GM19395 (cell line): Measurements from ENCODE around the gene MITF.
A peak's percentile ranks its signal among the peaks of the same experiment; 100 is the strongest.

Experiments
- ATAC-seq: cut with Tn5 transposase; IDR thresholded peaks from one replicate; pipeline ENCODE4 v1.9.1; 2021; ENCODE audit warnings: mild to moderate bottlenecking, moderate library complexity; ENCODE audit not compliant: unreplicated experiment

The MITF gene

GRCh38 chr3:69752241-69752640 lies 13.0 kb downstream of the MITF start:
- no peak for ATAC-seq

- no peak for ATAC-seq
These were observed 14.0 kb downstream of the MITF start for GRCh38 chr3:69753179-69753775.

- ATAC-seq, result no peak
These were observed 16.5 kb downstream of the MITF start for GRCh38 chr3:69755795-69756194.

GRCh38 chr3:69761896-69762767 lies 22.9 kb downstream of the MITF start:
- peak; percentile 86 for ATAC-seq

GRCh38 chr3:69762768-69763229 lies 23.5 kb downstream of the MITF start:
- ATAC-seq, result peak; percentile 7

GRCh38 chr3:69763458-69763857 lies 24.2 kb downstream of the MITF start:
- ATAC-seq, result no peak

- ATAC-seq, result peak; percentile 46
These were observed 25.0 kb downstream of the MITF start for GRCh38 chr3:69764121-69764741.

- ATAC-seq, result no peak
These were observed 25.6 kb downstream of the MITF start for GRCh38 chr3:69764861-69765260.

- ATAC-seq, result no peak
These were observed 27.4 kb downstream of the MITF start for GRCh38 chr3:69766638-69767037.

GRCh38 chr3:69767571-69767970 lies 28.3 kb downstream of the MITF start:
- no peak for ATAC-seq

- ATAC-seq, result no peak
These were observed 29.2 kb downstream of the MITF start for GRCh38 chr3:69768438-69768837.

- ATAC-seq, result no peak
These were observed 31.0 kb downstream of the MITF start for GRCh38 chr3:69770219-69770618.

- ATAC-seq, result no peak
These were observed 31.8 kb downstream of the MITF start for GRCh38 chr3:69770976-69771634.

- no peak for ATAC-seq
These were observed 33.0 kb downstream of the MITF start for GRCh38 chr3:69772152-69772867.

GRCh38 chr3:69774029-69774428 lies 34.8 kb downstream of the MITF start:
- no peak for ATAC-seq

- no peak for ATAC-seq
These were observed 36.5 kb downstream of the MITF start for GRCh38 chr3:69775751-69776150.

- no peak for ATAC-seq
These were observed 37.0 kb downstream of the MITF start for GRCh38 chr3:69776289-69776688.

- ATAC-seq, result no peak
These were observed 37.8 kb downstream of the MITF start for GRCh38 chr3:69776920-69777581.

GRCh38 chr3:69777582-69777967 lies 38.3 kb downstream of the MITF start:
- no peak for ATAC-seq

GRCh38 chr3:69781593-69781992 lies 42.3 kb downstream of the MITF start:
- ATAC-seq, result no peak
